ENCODE data around the gene EDC4.

Gene EDC4

DNA sequence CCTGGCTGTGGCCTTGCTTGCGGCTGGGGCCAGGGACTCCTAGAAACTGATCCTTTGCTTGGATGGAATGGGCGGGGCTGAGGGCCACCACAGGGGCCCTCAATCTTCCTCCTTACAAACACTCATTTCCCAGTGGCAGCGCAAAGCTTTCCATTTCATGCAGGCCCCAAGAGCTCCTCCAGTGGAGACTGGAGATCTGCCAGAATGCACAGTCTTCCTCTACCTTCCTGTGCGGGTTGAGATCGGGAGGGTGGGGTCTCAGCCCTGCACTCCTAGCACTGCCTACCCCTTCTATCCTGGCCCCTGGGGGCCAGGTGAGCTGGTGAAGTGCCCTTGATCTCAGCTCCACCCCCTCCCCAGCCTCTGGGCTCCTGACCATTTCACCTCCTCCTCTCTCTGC lies 13.5 kb downstream of the EDC4 start:
- no peaks in the 10 kb centered on the region for H3K27me3 ChIP-seq (ENCODE audit: control insufficient read depth, insufficient read depth, low read length)
- no peaks in the 10 kb centered on the region for H3K9me3 ChIP-seq (ENCODE audit: control insufficient read depth, insufficient read depth, low read depth, low read length)
- no peak overlapping the region for H3K4me3 ChIP-seq (ENCODE audit: low read depth, low read length)
- no peak overlapping the region for H3K9ac ChIP-seq (ENCODE audit: low read length)
- H3K36me3 ChIP-seq (ENCODE audit: control insufficient read depth, insufficient read depth, low read length) = peaks cover 28% of the 10 kb centered on the region
- peaks cover 28% of the 10 kb centered on the region; the same call in 1 of the 2 replicates for H3K4me1 ChIP-seq (ENCODE audit: control insufficient read depth, insufficient read depth, low read length)
- no peak overlapping the region for H3K27ac ChIP-seq (ENCODE audit: low read depth, low read length)

DNA sequence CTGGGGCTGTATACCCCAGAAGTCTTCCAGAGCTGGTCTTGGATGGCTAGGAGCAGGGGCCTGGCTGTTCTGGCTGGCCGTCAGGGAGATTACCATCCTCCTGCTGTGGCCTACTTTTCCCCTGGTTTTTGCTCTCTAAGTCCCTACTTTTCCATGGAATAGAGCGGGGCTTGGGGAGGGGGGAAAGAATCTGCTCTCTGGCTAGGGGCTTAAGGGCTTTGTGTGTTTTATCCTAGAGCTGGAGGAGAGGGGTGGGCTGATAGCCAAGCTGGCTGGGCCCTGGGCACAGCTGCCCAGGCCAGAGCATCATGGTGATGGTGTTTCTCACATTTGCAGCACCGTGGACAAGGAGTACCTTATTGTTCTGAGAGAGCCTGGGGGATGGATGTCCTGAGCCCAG lies 15.5 kb downstream of the EDC4 start:
- Histone ChIP-seq H3K9me3 (ENCODE audit: control insufficient read depth, insufficient read depth, low read depth, low read length) (no peaks in the 10 kb centered on the region), H3K27ac (ENCODE audit: low read depth, low read length) (no peak overlapping the region), H3K4me3 (ENCODE audit: low read depth, low read length) (no peak overlapping the region), H3K27me3 (ENCODE audit: control insufficient read depth, insufficient read depth, low read length) (no peaks in the 10 kb centered on the region), H3K4me1 (ENCODE audit: control insufficient read depth, insufficient read depth, low read length) (peaks cover 33% of the 10 kb centered on the region; the same call in 1 of the 2 replicates), H3K36me3 (ENCODE audit: control insufficient read depth, insufficient read depth, low read length) (peaks cover 9% of the 10 kb centered on the region), H3K9ac (ENCODE audit: low read length) (no peak overlapping the region)

DNA sequence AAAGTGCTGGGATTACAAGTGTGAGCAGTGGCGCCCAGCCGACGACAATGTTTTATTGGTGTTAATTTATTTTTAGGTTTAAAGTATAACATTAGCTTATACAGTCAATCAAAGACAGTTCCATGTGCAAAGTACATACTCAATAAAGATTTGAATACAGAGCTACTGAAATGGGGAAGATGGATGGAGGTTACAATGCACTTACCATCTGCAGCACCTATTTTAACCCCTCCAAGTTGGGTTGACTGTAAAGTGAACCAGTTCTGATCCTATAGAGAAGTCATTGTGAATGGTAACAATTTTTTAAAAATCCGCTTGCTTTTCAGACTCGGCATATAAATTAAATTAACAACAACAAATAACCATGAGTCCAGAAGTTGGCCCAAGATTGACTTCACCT lies 19.5 kb downstream of the EDC4 start:
- H3K27me3 ChIP-seq (ENCODE audit: control insufficient read depth, insufficient read depth, low read length) = no peaks in the 10 kb centered on the region
- peak overlapping the region; percentile 27 for H3K9ac ChIP-seq (ENCODE audit: low read length)
- H3K4me1 ChIP-seq (ENCODE audit: control insufficient read depth, insufficient read depth, low read length) = peaks cover 14% of the 10 kb centered on the region; the same call in 1 of the 2 replicates
- H3K9me3 ChIP-seq (ENCODE audit: control insufficient read depth, insufficient read depth, low read depth, low read length) = no peaks in the 10 kb centered on the region
- H3K27ac ChIP-seq (ENCODE audit: low read depth, low read length) = peak overlapping the region; percentile 22; the same call in 1 of the 2 replicates
- H3K4me3 ChIP-seq (ENCODE audit: low read depth, low read length) = peak overlapping the region; percentile 55
- no peaks in the 10 kb centered on the region for H3K36me3 ChIP-seq (ENCODE audit: control insufficient read depth, insufficient read depth, low read length)

DNA sequence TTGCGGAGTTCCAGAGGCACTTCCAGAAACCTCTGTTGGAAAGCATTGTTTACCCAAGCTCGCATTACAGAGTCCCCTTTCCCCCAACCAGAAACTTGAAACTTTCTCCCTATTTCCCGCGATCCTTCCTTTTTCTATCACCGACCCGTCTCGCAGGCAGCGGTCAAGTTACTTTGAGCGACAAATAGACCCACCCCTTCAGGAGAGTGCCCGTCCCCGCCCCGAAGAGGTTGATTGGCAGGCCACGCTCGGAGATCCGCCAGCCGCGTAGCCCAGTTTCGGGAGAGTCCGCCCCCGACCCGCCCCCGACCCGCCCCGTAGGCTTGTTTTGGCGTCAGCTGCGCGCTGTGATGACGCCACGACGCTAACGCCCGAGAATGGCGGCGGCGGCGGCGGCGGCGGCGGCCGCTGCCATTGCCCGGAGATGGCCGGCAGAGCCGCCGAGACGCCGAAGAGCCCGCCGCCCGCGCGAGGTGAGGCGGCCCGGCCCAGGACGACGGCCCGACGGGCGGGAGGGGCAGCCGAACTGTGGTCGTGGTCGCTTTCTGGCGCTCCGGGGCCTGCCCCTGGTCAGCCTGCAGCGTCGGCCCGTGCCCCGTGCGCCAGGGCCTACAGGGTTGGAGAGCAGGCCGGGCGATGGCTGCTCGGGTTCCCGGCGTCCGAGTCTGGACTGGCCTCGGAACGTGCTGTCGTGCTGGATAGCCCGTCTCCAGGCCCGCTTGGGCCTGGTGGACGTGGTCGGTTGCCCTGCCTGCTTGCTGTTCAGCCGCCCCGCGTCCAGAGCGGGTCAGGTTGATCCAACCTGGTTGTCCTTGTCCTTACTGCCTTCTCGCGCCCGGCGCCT lies 20.3 kb downstream of the EDC4 start, which contains the start of gene PSKH1:
Gene PSKH1 (plus strand): TSS at position 356 of the 844 bp plus-strand sequence. CDS start 15,496 bp downstream, outside the sequence.
- Histone ChIP-seq H3K9me3 (ENCODE audit: control insufficient read depth, insufficient read depth, low read depth, low read length) (no peaks in the 10 kb centered on the region), H3K27ac (ENCODE audit: low read depth, low read length) (peak within 1 kb of the TSS; percentile 92), H3K9ac (ENCODE audit: low read length) (peak within 1 kb of the TSS; percentile 99), H3K36me3 (ENCODE audit: control insufficient read depth, insufficient read depth, low read length) (no peaks in the 10 kb centered on the region), H3K4me1 (ENCODE audit: control insufficient read depth, insufficient read depth, low read length) (peaks cover 14% of the 10 kb centered on the region; the same call in 1 of the 2 replicates), H3K27me3 (ENCODE audit: control insufficient read depth, insufficient read depth, low read length) (no peaks in the 10 kb centered on the region), H3K4me3 (ENCODE audit: low read depth, low read length) (peak within 1 kb of the TSS; percentile 100)

DNA sequence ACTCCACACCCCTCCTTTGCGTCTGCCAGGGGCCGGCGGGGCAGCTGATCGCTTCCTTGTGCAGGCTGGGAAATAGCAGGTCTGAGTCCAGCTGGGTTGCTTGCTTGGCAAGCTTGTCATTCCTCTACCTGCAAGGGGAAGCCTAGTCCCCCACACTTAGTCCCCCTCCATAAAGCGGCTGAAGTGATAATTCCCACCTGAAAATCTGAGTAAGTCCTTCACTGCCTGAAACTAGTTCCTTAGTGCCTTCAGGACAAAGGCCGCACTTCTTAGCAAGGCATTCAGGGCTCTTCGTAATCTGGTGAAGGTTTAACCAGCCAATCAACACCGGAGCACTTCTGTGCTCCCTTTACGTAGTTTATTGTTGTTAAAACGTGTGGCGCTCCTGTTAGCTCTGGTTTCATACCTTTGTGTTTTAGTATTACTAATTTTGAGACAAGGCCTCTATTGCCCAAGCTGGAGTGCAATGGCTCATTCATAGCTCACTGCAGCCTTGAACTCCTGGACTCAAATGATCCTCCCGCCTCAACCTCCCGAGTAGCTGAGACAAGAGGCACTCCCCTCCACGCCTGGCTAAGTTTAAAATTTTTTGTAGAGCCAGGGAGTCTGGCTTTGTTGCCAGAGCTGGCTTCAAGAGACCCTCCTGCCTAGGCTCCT lies 21.0 kb downstream of the EDC4 start:
- H3K27me3 ChIP-seq (ENCODE audit: control insufficient read depth, insufficient read depth, low read length) = no peaks in the 10 kb centered on the region
- peak overlapping the region; percentile 100 for H3K4me3 ChIP-seq (ENCODE audit: low read depth, low read length)
- H3K4me1 ChIP-seq (ENCODE audit: control insufficient read depth, insufficient read depth, low read length) = peaks cover 14% of the 10 kb centered on the region; the same call in 1 of the 2 replicates
- peak overlapping the region; percentile 92 for H3K27ac ChIP-seq (ENCODE audit: low read depth, low read length)
- H3K9ac ChIP-seq (ENCODE audit: low read length) = peak overlapping the region; percentile 99
- H3K36me3 ChIP-seq (ENCODE audit: control insufficient read depth, insufficient read depth, low read length) = no peaks in the 10 kb centered on the region
- no peaks in the 10 kb centered on the region for H3K9me3 ChIP-seq (ENCODE audit: control insufficient read depth, insufficient read depth, low read depth, low read length)

DNA sequence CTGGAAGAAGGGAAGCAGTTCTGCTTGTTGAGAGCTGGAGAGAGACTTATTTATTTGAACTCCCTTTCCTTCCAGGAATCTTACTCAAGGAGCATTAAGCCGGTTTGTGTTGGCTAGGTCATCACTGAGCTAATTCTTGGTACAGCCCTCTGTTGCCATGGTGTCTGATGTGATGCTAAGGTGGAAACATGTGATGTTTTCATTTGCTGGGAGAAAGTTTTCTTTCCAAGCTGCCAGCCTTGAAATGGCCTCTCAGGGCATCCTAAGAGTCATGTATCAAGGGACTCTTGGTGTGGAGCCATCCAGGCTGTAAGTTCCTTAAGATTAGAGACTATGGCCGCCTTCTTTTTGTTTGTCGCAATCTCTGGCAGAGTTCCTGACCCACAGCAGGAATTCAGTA lies 24.4 kb downstream of the EDC4 start:
- Histone ChIP-seq H3K27me3 (ENCODE audit: control insufficient read depth, insufficient read depth, low read length) (no peaks in the 10 kb centered on the region), H3K36me3 (ENCODE audit: control insufficient read depth, insufficient read depth, low read length) (peaks cover 2% of the 10 kb centered on the region; the same call in 1 of the 2 replicates), H3K4me1 (ENCODE audit: control insufficient read depth, insufficient read depth, low read length) (peaks cover 12% of the 10 kb centered on the region; the same call in 1 of the 2 replicates), H3K9ac (ENCODE audit: low read length) (no peak overlapping the region), H3K9me3 (ENCODE audit: control insufficient read depth, insufficient read depth, low read depth, low read length) (no peaks in the 10 kb centered on the region), H3K27ac (ENCODE audit: low read depth, low read length) (no peak overlapping the region), H3K4me3 (ENCODE audit: low read depth, low read length) (no peak overlapping the region)

DNA sequence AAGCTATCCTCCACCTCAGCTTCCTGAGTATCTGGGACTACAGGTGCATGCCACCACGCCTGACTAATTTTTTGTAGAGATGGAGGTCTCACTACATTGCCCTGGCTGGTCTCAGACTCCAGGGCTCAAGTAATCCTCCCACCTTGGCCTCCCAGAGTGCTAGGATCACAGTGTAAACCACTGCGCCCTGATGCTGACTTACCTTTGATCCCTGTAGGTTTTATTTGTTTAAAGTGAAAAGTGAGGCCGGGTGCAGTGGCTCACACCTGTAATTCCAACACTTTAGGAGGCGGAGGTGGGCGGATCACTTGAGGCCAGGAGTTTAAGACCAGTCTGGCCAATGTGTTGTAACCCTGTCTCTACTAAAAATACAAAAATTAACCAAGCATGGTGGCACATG lies 28.9 kb downstream of the EDC4 start:
- H3K27me3 ChIP-seq (ENCODE audit: control insufficient read depth, insufficient read depth, low read length) = no peaks in the 10 kb centered on the region
- H3K9ac ChIP-seq (ENCODE audit: low read length) = no peak overlapping the region
- H3K9me3 ChIP-seq (ENCODE audit: control insufficient read depth, insufficient read depth, low read depth, low read length) = no peaks in the 10 kb centered on the region
- H3K27ac ChIP-seq (ENCODE audit: low read depth, low read length) = no peak overlapping the region
- peaks cover 12% of the 10 kb centered on the region for H3K36me3 ChIP-seq (ENCODE audit: control insufficient read depth, insufficient read depth, low read length)
- no peak overlapping the region for H3K4me3 ChIP-seq (ENCODE audit: low read depth, low read length)
- no peaks in the 10 kb centered on the region for H3K4me1 ChIP-seq (ENCODE audit: control insufficient read depth, insufficient read depth, low read length)

DNA sequence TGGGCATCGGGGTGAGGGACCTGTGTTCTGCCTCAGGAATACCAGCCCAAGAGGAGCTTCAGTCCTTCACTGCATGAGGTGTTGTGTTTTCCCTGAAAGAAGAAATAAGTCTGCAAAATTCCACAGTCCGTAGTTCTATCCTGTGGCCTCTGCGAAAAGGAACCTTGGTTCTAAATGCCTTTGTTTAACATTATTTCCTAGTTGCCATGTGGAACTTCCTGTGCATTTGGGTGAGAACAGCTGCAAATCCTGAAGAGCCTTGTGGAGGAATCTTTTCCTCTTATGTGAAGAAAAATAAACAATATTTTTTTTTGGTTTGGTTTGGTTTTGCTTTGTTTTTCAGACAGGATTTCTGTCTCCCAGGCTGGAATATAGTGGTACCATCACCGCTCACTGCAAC lies 30.0 kb downstream of the EDC4 start:
- H3K9ac ChIP-seq (ENCODE audit: low read length) = no peak overlapping the region
- no peak overlapping the region for H3K4me3 ChIP-seq (ENCODE audit: low read depth, low read length)
- H3K27ac ChIP-seq (ENCODE audit: low read depth, low read length) = no peak overlapping the region; the same call in 1 of the 2 replicates
- no peaks in the 10 kb centered on the region for H3K4me1 ChIP-seq (ENCODE audit: control insufficient read depth, insufficient read depth, low read length)
- H3K27me3 ChIP-seq (ENCODE audit: control insufficient read depth, insufficient read depth, low read length) = no peaks in the 10 kb centered on the region
- peaks cover 12% of the 10 kb centered on the region for H3K36me3 ChIP-seq (ENCODE audit: control insufficient read depth, insufficient read depth, low read length)
- no peaks in the 10 kb centered on the region for H3K9me3 ChIP-seq (ENCODE audit: control insufficient read depth, insufficient read depth, low read depth, low read length)

DNA sequence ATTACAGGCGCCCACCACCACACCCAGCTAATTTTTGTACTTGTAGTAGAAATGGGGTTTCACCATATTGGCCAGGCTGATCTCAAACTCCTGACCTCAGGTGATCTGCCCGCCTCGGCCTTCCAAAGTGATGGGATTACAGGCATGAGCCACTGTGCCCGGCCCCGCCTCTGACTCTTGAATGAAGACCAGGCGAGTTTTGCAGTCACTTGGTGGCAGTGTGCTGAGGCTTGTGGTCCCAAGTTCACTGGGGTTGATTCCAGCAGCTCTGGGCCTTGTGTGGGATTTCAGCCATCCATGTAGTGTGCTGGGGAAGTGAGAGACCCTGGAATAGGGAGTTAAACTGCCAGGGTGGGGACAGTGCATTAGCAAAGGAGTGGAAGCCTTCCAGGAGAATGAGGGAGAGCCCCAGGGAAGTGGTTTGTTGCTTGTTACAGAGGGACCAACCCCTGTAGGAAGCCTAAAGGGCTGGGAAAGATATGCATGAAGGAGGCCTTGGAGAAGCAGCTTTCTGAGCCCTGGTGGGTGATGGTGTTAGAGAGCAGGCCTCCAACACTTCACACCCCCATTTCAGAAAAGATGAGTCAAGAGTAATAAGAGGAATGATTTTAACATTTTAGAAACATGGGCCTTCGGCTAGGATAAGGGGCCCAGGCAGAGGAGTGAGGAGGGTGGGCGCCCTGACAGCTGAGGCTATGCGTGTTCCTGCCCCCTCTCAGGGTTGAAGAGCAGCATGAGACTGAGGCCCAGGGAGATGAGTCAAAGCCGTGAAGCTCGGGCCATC lies 34.7 kb downstream of the EDC4 start:
- Histone ChIP-seq H3K27me3 (ENCODE audit: control insufficient read depth, insufficient read depth, low read length) (no peaks in the 10 kb centered on the region), H3K27ac (ENCODE audit: low read depth, low read length) (no peak overlapping the region)

DNA sequence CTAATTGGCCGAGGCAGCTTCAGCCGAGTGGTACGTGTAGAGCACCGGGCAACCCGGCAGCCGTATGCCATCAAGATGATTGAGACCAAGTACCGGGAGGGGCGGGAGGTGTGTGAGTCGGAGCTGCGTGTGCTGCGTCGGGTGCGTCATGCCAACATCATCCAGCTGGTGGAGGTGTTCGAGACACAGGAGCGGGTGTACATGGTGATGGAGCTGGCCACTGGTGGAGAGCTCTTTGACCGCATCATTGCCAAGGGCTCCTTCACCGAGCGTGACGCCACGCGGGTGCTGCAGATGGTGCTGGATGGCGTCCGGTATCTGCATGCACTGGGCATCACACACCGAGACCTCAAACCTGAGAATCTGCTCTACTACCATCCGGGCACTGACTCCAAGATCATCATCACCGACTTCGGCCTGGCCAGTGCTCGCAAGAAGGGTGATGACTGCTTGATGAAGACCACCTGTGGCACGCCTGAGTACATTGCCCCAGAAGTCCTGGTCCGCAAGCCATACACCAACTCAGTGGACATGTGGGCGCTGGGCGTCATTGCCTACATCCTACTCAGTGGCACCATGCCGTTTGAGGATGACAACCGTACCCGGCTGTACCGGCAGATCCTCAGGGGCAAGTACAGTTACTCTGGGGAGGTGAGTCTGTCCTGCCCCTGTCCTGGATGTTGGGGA lies 36.3 kb downstream of the EDC4 start:
- Histone ChIP-seq H3K9ac (ENCODE audit: low read length) (no peak overlapping the region), H3K4me3 (ENCODE audit: low read depth, low read length) (no peak overlapping the region), H3K27ac (ENCODE audit: low read depth, low read length) (no peak overlapping the region), H3K4me1 (ENCODE audit: control insufficient read depth, insufficient read depth, low read length) (no peaks in the 10 kb centered on the region), H3K9me3 (ENCODE audit: control insufficient read depth, insufficient read depth, low read depth, low read length) (no peaks in the 10 kb centered on the region), H3K27me3 (ENCODE audit: control insufficient read depth, insufficient read depth, low read length) (no peaks in the 10 kb centered on the region), H3K36me3 (ENCODE audit: control insufficient read depth, insufficient read depth, low read length) (peaks cover 24% of the 10 kb centered on the region)

More for the DNA sequence above, 34.7 kb downstream of the EDC4 start:
- Histone ChIP-seq H3K4me1 (ENCODE audit: control insufficient read depth, insufficient read depth, low read length) (no peaks in the 10 kb centered on the region), H3K9me3 (ENCODE audit: control insufficient read depth, insufficient read depth, low read depth, low read length) (no peaks in the 10 kb centered on the region), H3K4me3 (ENCODE audit: low read depth, low read length) (no peak overlapping the region), H3K9ac (ENCODE audit: low read length) (no peak overlapping the region), H3K36me3 (ENCODE audit: control insufficient read depth, insufficient read depth, low read length) (peaks cover 33% of the 10 kb centered on the region)
